Vagina (tissue), 2 donors: Measurements from ENCODE around the gene MGST2. TPM values are rescaled to one million over a fixed set of nuclear protein-coding genes. Genes with fewer than 3 reads are reported as not detected.
A peak's percentile ranks its signal among the peaks of the same experiment; 100 is the strongest.
"Not testable (repeated sequence)": the region's sequence is repeated elsewhere in the genome, so short reads cannot be mapped to it uniquely, and the experiment has no call there.

ENCODE experiments used
- DNase-seq, 2 donors: peaks; one replicate each; pipeline ENCODE4 v3.0.0-alpha.2; 2017; ENCODE audit errors: extremely low spot score in 2 of 2
- H3K27ac ChIP-seq: fragments of 200-600 bp; sonication (generic); one replicate; pipeline ENCODE4 v1.5.1; 2019
- H3K27me3 ChIP-seq: fragments of 200-600 bp; sonication (generic); one replicate; pipeline ENCODE4 v1.5.1; 2019
- H3K36me3 ChIP-seq, 2 donors: fragments of 200-600 bp; sonication (generic); one replicate each; pipeline ENCODE4 v1.5.1; 2017 to 2019
- H3K4me1 ChIP-seq: fragments of 200-600 bp; sonication (generic); one replicate; pipeline ENCODE4 v1.5.1; 2019
- H3K4me3 ChIP-seq, 2 donors: fragments of 200-600 bp; sonication (generic); 1 replicate in 1 of 2; 2 replicates in 1 of 2; pipeline ENCODE4 v1.5.1; 2016 to 2019
- H3K9me3 ChIP-seq: fragments of 200-600 bp; sonication (generic); one replicate; pipeline ENCODE4 v1.5.1; 2019
- CTCF ChIP-seq, 3 experiments: fragments of 450-650 bp in 2 of 3; fragments of 200-600 bp in 1 of 3; sonication (generic) in 1 of 3; IDR thresholded peaks; one replicate each; pipeline ENCODE4 v1.5.1; 2017 to 2019; ENCODE audit warnings: antibody characterized with exemption in 3 of 3, mild to moderate bottlenecking in 2 of 3, moderate library complexity in 2 of 3
- POLR2A ChIP-seq, 2 donors: fragments of 450-650 bp; IDR thresholded peaks; one replicate each; pipeline ENCODE4 v1.6.1; 2017; ENCODE audit warnings: antibody characterized with exemption in 2 of 2, mild to moderate bottlenecking in 2 of 2, moderate library complexity in 2 of 2
- POLR2AphosphoS5 ChIP-seq, 2 donors: sonication (generic); formaldehyde crosslinking; IDR thresholded peaks; one replicate each; pipeline ENCODE4 v1.9.0; 2017; ENCODE audit warnings: antibody characterized with exemption in 2 of 2, mild to moderate bottlenecking in 2 of 2, low read depth in 1 of 2; ENCODE audit not compliant: insufficient read depth in 1 of 2
- intact Hi-C: fragments of 100-400 bp; cut with DNase I; formaldehyde crosslinking; loops from one replicate; pipeline ENCODE4 v1.15.1; 2023
- total RNA-seq: library from RNA; depleted of rRNA; stranded (reverse); fragments of >200 nt; gene quantifications from one replicate; pipeline ENCODE4 v1.2.3, GENCODE V29; 2016

Gene MGST2
- total RNA-seq, 1 donor from 2014 or later, result 78.3 TPM

GRCh38 chr4:139633195-139633594 is 32.4 kb upstream of the MGST2 start:
- no peak overlapping the region for H3K27ac ChIP-seq
- intact Hi-C loops, result loop anchor here (10.0 kb wide), 1 partner anchor 138 kb away; no protein-coding TSS in a partner anchor
- H3K4me1 ChIP-seq, result no peaks in the 10 kb centered on the region
- peak overlapping the region; percentile 26 to 32 for H3K4me3 ChIP-seq
- no peaks in the 10 kb centered on the region for H3K27me3 ChIP-seq
- TF ChIP-seq POLR2AphosphoS5 (IDR thresholded peaks at IDR 0.05; ENCODE audit: insufficient read depth in 1 of 2, low read depth in 1 of 2), result no peak
- TF ChIP-seq CTCF (IDR thresholded peaks at IDR 0.05), result no peak
- no peak for TF ChIP-seq POLR2A (IDR thresholded peaks at IDR 0.05)
- no peaks in the 10 kb centered on the region for H3K9me3 ChIP-seq
- no peak for DNase-seq
- H3K36me3 ChIP-seq, result no peaks in the 10 kb centered on the region

DNA sequence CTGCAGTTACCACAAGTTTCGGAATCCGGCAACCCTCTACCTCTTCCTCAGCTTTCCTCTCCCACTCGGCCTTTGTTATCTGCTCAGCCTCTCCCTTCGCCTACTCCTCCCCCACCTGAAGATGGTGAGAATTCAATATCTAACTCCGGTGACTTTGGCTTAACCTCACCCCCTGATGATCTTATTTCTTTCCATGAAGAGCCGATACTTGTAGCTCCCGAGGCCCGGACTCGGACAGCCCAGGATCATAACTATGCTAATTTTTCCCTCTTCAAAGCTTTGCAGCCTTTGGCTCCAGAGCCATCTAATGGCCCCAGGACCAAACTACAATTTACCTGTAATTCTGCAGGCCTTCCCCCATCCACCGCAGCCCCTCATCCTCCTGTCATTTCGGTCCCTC is 32.0 kb upstream of the MGST2 start:
- Histone ChIP-seq H3K4me1 (no peaks in the 10 kb centered on the region), H3K36me3 (no peaks in the 10 kb centered on the region), H3K4me3 (peak overlapping the region; percentile 26 to 32), H3K9me3 (no peaks in the 10 kb centered on the region), H3K27ac (no peak overlapping the region), H3K27me3 (no peaks in the 10 kb centered on the region)
- no peak for DNase-seq
- TF ChIP-seq CTCF (IDR thresholded peaks at IDR 0.05), result peak; percentile 5 to 32 (median 23)
- no peak for TF ChIP-seq POLR2A (IDR thresholded peaks at IDR 0.05)
- no peak for TF ChIP-seq POLR2AphosphoS5 (IDR thresholded peaks at IDR 0.05; ENCODE audit: insufficient read depth in 1 of 2, low read depth in 1 of 2)
- intact Hi-C loops, result loop anchor here (10.0 kb wide), 1 partner anchor 139 kb away; no protein-coding TSS in a partner anchor

DNA sequence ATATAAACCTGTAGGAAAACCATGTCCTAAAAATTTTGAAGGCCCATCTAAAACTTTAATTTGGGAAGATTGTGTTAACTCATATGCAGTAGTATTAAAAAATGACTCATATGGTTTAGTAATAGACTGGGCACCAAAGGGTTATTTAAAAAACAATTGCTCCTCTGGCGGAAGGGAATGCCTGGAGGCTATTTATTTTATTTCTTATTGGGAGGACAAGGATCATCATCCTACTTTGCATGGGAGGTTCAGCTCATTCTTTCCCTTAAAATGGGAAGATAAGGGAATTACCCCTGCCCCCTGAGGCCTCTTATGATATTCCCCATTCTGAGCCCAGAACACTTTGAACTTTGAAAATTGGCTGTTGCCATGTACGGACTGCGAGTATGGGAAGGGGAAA is 29.7 kb upstream of the MGST2 start:
- H3K9me3 ChIP-seq, result peaks cover 7% of the 10 kb centered on the region
- intact Hi-C loops, result loop anchor here (10.0 kb wide), 1 partner anchor 141 kb away; no protein-coding TSS in a partner anchor
- no peak for DNase-seq
- no peaks in the 10 kb centered on the region for H3K4me1 ChIP-seq
- H3K36me3 ChIP-seq, result no peaks in the 10 kb centered on the region
- TF ChIP-seq POLR2AphosphoS5 (IDR thresholded peaks at IDR 0.05; ENCODE audit: insufficient read depth in 1 of 2, low read depth in 1 of 2), result no peak
- TF ChIP-seq CTCF (IDR thresholded peaks at IDR 0.05), result no peak
- no peak for TF ChIP-seq POLR2A (IDR thresholded peaks at IDR 0.05)
- H3K27me3 ChIP-seq, result no peaks in the 10 kb centered on the region
- no peak overlapping the region for H3K27ac ChIP-seq
- no peak overlapping the region for H3K4me3 ChIP-seq

- H3K9me3 ChIP-seq, H3K4me1 ChIP-seq, H3K27me3 ChIP-seq, H3K4me3 ChIP-seq, H3K27ac ChIP-seq, DNase-seq, H3K36me3 ChIP-seq: not testable (repeated sequence)
- intact Hi-C loops, result loop anchor here (10.0 kb wide), 1 partner anchor 144 kb away; no protein-coding TSS in a partner anchor
Observed at GRCh38 chr4:139638306-139638705, 27.3 kb upstream of the MGST2 start.

DNA sequence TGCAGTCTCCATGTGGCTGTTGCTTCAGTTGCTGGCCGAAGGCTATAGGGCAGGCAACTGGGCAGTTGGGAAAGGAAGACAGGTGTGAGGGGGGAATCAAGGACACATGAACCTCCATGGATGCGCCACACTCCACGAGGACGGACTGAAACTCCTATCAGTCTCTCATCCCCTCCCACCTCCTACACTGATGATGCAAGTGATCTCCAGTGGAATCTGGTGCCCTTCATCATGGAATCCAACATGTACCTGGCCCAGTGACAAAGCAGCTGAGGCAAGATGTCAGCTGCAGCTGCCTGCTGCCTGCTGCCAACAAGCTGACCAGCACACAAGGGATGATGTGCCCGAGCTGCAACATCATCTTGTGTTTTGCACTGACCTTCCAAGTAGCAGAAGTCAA is 26.0 kb upstream of the MGST2 start:
- no peaks in the 10 kb centered on the region for H3K36me3 ChIP-seq
- H3K9me3 ChIP-seq, result peaks cover 7% of the 10 kb centered on the region
- intact Hi-C loops, result loop anchor here (10.0 kb wide), 1 partner anchor 145 kb away; no protein-coding TSS in a partner anchor
- no peak overlapping the region for H3K27ac ChIP-seq
- no peaks in the 10 kb centered on the region for H3K27me3 ChIP-seq
- DNase-seq, result no peak
- TF ChIP-seq POLR2AphosphoS5 (IDR thresholded peaks at IDR 0.05; ENCODE audit: insufficient read depth in 1 of 2, low read depth in 1 of 2) (no peak), POLR2A (IDR thresholded peaks at IDR 0.05) (no peak), CTCF (IDR thresholded peaks at IDR 0.05) (no peak)
- H3K4me1 ChIP-seq, result no peaks in the 10 kb centered on the region
- H3K4me3 ChIP-seq, result no peak overlapping the region
